HG02759 (cell line): ENCODE results near the gene UQCR10.

Experiments used
- ATAC-seq: cut with Tn5 transposase; IDR thresholded peaks from one replicate; pipeline ENCODE4 v1.9.1; 2021; ENCODE audit warnings: mild to moderate bottlenecking, moderate library complexity; ENCODE audit not compliant: unreplicated experiment

The UQCR10 gene

GRCh38 chr22:29767171-29768051 lies at the start of gene UQCR10:
TSS of gene UQCR10 (plus strand) at chr22:29767369. CDS start at chr22:29767399, 30 bp downstream.
- ATAC-seq = peak; percentile 72

- no peak for ATAC-seq
Measured at GRCh38 chr22:29717789-29718188, 49.4 kb upstream of the UQCR10 start.

GRCh38 chr22:29718949-29719898 lies 47.9 kb upstream of the UQCR10 start:
- no peak for ATAC-seq

GRCh38 chr22:29719899-29720645 lies 47.1 kb upstream of the UQCR10 start, which contains the start of gene CABP7:
TSS of gene CABP7 (plus strand) at chr22:29720003. CDS start at chr22:29720425, 422 bp downstream.
- no peak for ATAC-seq

- no peak for ATAC-seq
Measured at GRCh38 chr22:29720811-29721323, 46.3 kb upstream of the UQCR10 start.

- no peak for ATAC-seq
Measured at GRCh38 chr22:29722151-29722550, 45.0 kb upstream of the UQCR10 start.

- no peak for ATAC-seq
Measured at GRCh38 chr22:29722587-29722986, 44.6 kb upstream of the UQCR10 start.

GRCh38 chr22:29723766-29724165 lies 43.4 kb upstream of the UQCR10 start:
- no peak for ATAC-seq

- ATAC-seq = no peak
Measured at GRCh38 chr22:29724843-29725242, 42.3 kb upstream of the UQCR10 start.

- ATAC-seq = no peak
Measured at GRCh38 chr22:29726106-29726505, 41.1 kb upstream of the UQCR10 start.

- no peak for ATAC-seq
Measured at GRCh38 chr22:29726512-29727130, 40.5 kb upstream of the UQCR10 start.

- no peak for ATAC-seq
Measured at GRCh38 chr22:29727131-29727523, 40.0 kb upstream of the UQCR10 start.

- ATAC-seq = no peak
Measured at GRCh38 chr22:29729161-29729560, 38.0 kb upstream of the UQCR10 start.

- no peak for ATAC-seq
Measured at GRCh38 chr22:29731058-29731850, 35.9 kb upstream of the UQCR10 start.

GRCh38 chr22:29732883-29733282 lies 34.3 kb upstream of the UQCR10 start:
- no peak for ATAC-seq

- ATAC-seq = no peak
Measured at GRCh38 chr22:29733362-29734201, 33.6 kb upstream of the UQCR10 start.

GRCh38 chr22:29734406-29734805 lies 32.8 kb upstream of the UQCR10 start:
- ATAC-seq = no peak

GRCh38 chr22:29734838-29735237 lies 32.3 kb upstream of the UQCR10 start:
- no peak for ATAC-seq
